A673 (cell line): Measurements from ENCODE around the gene COA8.

ENCODE experiments used
- CTCF ChIP-seq: fragments of 300-800, 200-600 bp; sonication (generic); conservative IDR thresholded peaks from 2 replicates; pipeline ENCODE4 v1.5.1; 2017; ENCODE audit warnings: low read depth, mild to moderate bottlenecking, antibody characterized with exemption, low read length, moderate library complexity, mixed read lengths
- EZH2 ChIP-seq: fragments of 200-600 bp; sonication (generic); IDR thresholded peaks from 2 replicates; pipeline ENCODE4 v1.6.1; 2017; ENCODE audit warnings: borderline replicate concordance, low read depth, mild to moderate bottlenecking, mixed read lengths, antibody characterized with exemption, low read length; ENCODE audit not compliant: poor library complexity, severe bottlenecking

- TF ChIP-seq CTCF (no peak), EZH2 (no peak)
Measured at GRCh38 chr14:103593577-103593976, 30.8 kb downstream of the COA8 start.
